Neural crest cell (in vitro differentiated cells): ENCODE measurements around the gene FBXW7. TPM values are rescaled to one million over a fixed set of nuclear protein-coding genes. Genes with fewer than 3 reads are reported as not detected.
A peak's percentile ranks its signal among the peaks of the same experiment; 100 is the strongest.

Source experiments
- DNase-seq: peaks from one replicate; pipeline ENCODE4 v3.0.0; 2021; ENCODE audit warnings: low read depth, mixed read lengths, low spot score
- H3K27ac Mint-ChIP-seq: one replicate; pipeline ENCODE4 v1.8.0; 2021; ENCODE audit warnings: mild to moderate bottlenecking, mixed read lengths; ENCODE audit not compliant: unreplicated experiment
- H3K27me3 Mint-ChIP-seq: 2 replicates; pipeline ENCODE4 v1.8.0; 2021; ENCODE audit warnings: low read depth, mild to moderate bottlenecking, mixed read lengths
- H3K36me3 Mint-ChIP-seq: 2 replicates; pipeline ENCODE4 v1.8.0; 2021; ENCODE audit warnings: low read depth, mild to moderate bottlenecking, mixed read lengths
- H3K4me1 Mint-ChIP-seq: 2 replicates; pipeline ENCODE4 v1.8.0; 2021; ENCODE audit warnings: mixed read lengths
- H3K4me3 Mint-ChIP-seq: one replicate; pipeline ENCODE4 v1.8.0; 2021; ENCODE audit warnings: mild to moderate bottlenecking, mixed read lengths
- H3K9me3 Mint-ChIP-seq: 2 replicates; pipeline ENCODE4 v1.8.0; 2021; ENCODE audit warnings: mixed read lengths
- total RNA-seq: library from RNA; stranded (reverse); gene quantifications from 2 replicates; pipeline ENCODE4 v1.2.1, GENCODE V29; 2021
- TF ChIP-seq, protein P1 (sequence below): fragments of 200-600 bp; sonication (generic); conservative IDR thresholded peaks from 2 replicates; pipeline ENCODE4 v1.5.0; 2021; ENCODE audit warnings: antibody characterized with exemption, mild to moderate bottlenecking

FBXW7 gene
- total RNA-seq, 1 donor from 2014 or later = 33.4 TPM

DNA sequence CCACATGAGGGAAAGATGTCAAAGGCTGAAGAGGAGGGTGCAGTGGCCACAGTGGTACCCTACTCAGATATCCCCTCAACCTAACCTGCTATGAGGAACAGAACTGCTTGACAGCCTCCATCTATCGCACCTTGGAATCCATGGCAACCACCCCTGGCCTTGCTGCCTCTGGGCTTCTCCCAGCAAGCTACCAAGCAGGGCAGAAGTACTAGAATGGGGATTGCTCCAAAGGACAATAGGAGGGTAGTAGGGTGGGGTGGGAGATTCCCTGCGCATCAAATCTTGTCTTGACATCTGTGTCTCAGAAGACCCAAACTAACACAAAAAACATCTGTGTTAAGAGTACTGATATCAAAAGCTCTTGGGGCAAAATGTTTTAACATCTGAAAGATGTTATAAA lies 118.2 kb downstream of the FBXW7 start:
- Mint-ChIP-seq H3K9me3 (no peaks in the 10 kb centered on the region), H3K36me3 (no peaks in the 10 kb centered on the region), H3K27me3 (no peaks in the 10 kb centered on the region), H3K27ac (no peak overlapping the region), H3K4me1 (peaks cover 14% of the 10 kb centered on the region), H3K4me3 (no peak overlapping the region)
- TF ChIP-seq, protein P1, sequence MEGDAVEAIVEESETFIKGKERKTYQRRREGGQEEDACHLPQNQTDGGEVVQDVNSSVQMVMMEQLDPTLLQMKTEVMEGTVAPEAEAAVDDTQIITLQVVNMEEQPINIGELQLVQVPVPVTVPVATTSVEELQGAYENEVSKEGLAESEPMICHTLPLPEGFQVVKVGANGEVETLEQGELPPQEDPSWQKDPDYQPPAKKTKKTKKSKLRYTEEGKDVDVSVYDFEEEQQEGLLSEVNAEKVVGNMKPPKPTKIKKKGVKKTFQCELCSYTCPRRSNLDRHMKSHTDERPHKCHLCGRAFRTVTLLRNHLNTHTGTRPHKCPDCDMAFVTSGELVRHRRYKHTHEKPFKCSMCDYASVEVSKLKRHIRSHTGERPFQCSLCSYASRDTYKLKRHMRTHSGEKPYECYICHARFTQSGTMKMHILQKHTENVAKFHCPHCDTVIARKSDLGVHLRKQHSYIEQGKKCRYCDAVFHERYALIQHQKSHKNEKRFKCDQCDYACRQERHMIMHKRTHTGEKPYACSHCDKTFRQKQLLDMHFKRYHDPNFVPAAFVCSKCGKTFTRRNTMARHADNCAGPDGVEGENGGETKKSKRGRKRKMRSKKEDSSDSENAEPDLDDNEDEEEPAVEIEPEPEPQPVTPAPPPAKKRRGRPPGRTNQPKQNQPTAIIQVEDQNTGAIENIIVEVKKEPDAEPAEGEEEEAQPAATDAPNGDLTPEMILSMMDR = no peak
- no peak for DNase-seq

DNA sequence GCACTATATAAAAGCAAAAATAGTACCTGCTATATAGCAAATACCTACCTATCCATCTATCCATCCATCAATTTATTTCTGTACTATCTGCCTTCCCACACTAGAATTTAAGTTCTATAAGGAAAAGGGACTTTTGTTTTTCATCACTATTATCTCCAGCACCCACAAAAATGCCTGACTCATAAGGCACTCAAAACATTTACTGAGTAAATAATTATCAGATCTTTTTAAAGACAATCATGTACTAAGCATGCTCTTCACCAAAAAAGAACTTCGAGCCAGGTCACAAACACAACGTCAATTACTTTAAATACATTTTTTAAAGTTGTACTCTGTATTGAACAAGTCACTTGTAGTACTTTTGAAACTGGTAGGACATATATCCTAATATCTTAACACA lies 119.9 kb downstream of the FBXW7 start:
- no peaks in the 10 kb centered on the region for H3K36me3 Mint-ChIP-seq
- TF ChIP-seq, protein P1 = no peak
- H3K9me3 Mint-ChIP-seq = no peaks in the 10 kb centered on the region
- H3K27me3 Mint-ChIP-seq = no peaks in the 10 kb centered on the region
- peaks cover 14% of the 10 kb centered on the region for H3K4me1 Mint-ChIP-seq
- H3K4me3 Mint-ChIP-seq = no peak overlapping the region
- H3K27ac Mint-ChIP-seq = no peak overlapping the region
- no peak for DNase-seq

DNA sequence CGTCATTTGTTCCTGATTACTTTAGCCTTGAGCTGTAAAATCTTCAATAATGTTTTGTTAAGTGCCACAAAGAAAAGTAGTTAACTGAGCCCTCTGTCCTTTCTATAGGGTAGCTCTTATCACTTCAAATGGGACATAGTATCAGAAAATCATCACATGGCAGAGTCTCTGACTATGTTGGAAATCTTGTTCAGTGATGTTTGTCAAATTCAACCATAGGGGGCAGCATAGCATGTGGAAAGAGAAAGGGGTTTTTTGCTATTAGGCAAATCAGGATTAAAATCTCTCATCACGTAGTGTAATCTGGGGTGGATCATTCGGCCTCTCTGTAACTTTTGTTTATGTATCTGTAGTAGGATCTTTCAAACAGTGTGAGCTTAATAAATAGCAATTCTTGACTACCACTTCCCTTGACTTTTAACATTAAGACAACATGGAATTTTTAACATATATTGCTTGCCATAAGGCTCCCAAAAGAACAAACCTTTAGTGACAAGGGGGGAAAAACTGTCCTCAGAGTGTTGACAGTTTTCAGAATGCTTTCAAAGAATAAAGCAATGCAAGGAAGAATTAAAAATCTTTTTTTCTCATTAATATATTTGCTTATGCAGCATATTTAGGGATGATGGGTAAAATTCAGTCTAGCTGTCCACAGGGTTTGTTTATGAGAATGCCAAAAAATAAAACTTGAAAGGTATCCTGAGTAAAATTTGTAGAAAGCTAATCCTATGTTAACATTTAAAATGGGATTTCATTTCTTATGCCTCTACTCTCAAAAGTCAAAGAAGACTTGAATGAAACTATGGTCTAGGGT lies 127.2 kb downstream of the FBXW7 start:
- H3K27ac Mint-ChIP-seq = no peak overlapping the region
- no peaks in the 10 kb centered on the region for H3K27me3 Mint-ChIP-seq
- no peaks in the 10 kb centered on the region for H3K36me3 Mint-ChIP-seq
- no peaks in the 10 kb centered on the region for H3K9me3 Mint-ChIP-seq
- no peaks in the 10 kb centered on the region for H3K4me1 Mint-ChIP-seq
- H3K4me3 Mint-ChIP-seq = no peak overlapping the region
- TF ChIP-seq, protein P1 = peak; percentile 71
- DNase-seq = peak; percentile 4

DNA sequence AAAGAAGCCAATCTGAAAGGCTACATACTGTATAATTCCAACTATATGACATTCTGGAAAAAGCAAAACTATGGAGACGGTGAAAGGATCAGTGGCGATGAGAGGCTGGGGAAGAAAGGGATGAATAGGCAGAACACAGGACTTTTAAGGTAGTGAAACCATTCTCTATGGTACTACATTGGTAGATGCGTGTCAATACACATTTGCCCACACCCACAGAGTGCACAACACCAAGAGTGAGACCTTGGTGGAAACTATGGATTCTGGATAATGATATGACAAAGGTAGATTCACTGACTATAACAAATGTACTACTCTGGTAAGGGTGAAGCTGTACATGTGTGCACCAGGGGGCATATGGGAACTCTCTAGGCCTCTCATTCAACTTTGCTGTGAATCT lies 134.5 kb downstream of the FBXW7 start:
- H3K27me3 Mint-ChIP-seq = no peaks in the 10 kb centered on the region
- no peak for DNase-seq
- H3K27ac Mint-ChIP-seq = no peak overlapping the region
- H3K9me3 Mint-ChIP-seq = peaks cover 9% of the 10 kb centered on the region
- H3K4me3 Mint-ChIP-seq = no peak overlapping the region
- peaks cover 18% of the 10 kb centered on the region for H3K36me3 Mint-ChIP-seq
- peaks cover under 1% of the 10 kb centered on the region for H3K4me1 Mint-ChIP-seq
- TF ChIP-seq, protein P1 = peak; percentile 13

DNA sequence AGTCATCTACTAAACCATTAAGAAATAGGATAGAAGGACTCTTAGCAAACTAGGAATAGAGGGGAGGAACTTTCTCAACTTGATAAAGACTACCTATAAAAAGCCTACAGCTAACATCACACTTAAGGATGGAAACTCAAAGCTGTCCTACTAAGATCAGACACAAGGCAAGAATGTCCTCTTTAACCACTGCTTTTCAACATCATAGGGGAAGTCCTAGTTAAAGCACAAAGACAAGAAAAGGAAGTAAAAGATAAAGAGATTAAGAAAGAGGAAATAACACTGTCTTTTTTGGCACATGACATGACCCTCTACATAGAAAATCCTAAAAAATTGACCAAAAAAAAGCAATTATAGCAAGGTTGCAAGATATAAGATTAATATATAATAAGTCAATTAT lies 136.6 kb downstream of the FBXW7 start:
- Mint-ChIP-seq H3K9me3 (peaks cover 9% of the 10 kb centered on the region), H3K4me3 (no peak overlapping the region), H3K27me3 (no peaks in the 10 kb centered on the region), H3K27ac (no peak overlapping the region), H3K36me3 (peaks cover 18% of the 10 kb centered on the region), H3K4me1 (peaks cover 5% of the 10 kb centered on the region)
- TF ChIP-seq, protein P1 = no peak
- DNase-seq = no peak
